Measurements from ENCODE around the gene NOTCH1.

Gene NOTCH1

GRCh38 chr9:136455043-136456002 is 90.5 kb downstream of the NOTCH1 start:
- no peak for DNase-seq

- no peak for DNase-seq
Observed at GRCh38 chr9:136454026-136454796, 91.6 kb downstream of the NOTCH1 start.

GRCh38 chr9:136453326-136453725 is 92.5 kb downstream of the NOTCH1 start:
- DNase-seq: no peak

GRCh38 chr9:136451221-136451877 is 94.5 kb downstream of the NOTCH1 start:
- no peak for DNase-seq

- DNase-seq: no peak
Observed at GRCh38 chr9:136448655-136449054, 97.2 kb downstream of the NOTCH1 start.

GRCh38 chr9:136447173-136447778 is 98.6 kb downstream of the NOTCH1 start:
- no peak for DNase-seq

GRCh38 chr9:136445799-136446198 is 100.0 kb downstream of the NOTCH1 start:
- no peak for DNase-seq
